GM12878 (cell line): ENCODE results near the gene CNTN4. TPM values are rescaled to one million over a fixed set of nuclear protein-coding genes. Genes with fewer than 3 reads are reported as not detected.

Experiments
- ATAC-seq: fragments of 200-7000 bp; cut with Tn5 transposase; 3 replicates; pipeline ENCODE4 v1.9.1; 2020; ENCODE audit warnings: mild to moderate bottlenecking, moderate library complexity
- BruUV-seq: library from RNA; stranded (reverse); fragments of 400-500 nt; replicated peaks from 2 replicates; lab custom pipeline; 2021; lab: Mats Ljungman, UMichigan
- CTCF ChIA-PET: fragments of 300-600 bp; sonication (Branson Sonifier 250); formaldehyde crosslinking; extraction: SDS; loops from one replicate; lab custom pipeline; 2021; ENCODE audit warnings: inconsistent platforms; lab: Yijun Ruan, JAX
- POLR2A ChIA-PET: fragments of 350-600 bp; formaldehyde crosslinking; extraction: SDS; loops from one replicate; lab custom pipeline; 2021; ENCODE audit warnings: inconsistent platforms; lab: Charles Lee
- RAD21 ChIA-PET: fragments of 300-600 bp; sonication (Branson Sonifier 250); formaldehyde crosslinking; loops from one replicate; lab custom pipeline; 2023; ENCODE audit warnings: antibody characterized with exemption; ENCODE audit not compliant: unreplicated experiment; lab: Charles Lee
- SMC1A ChIA-PET: fragments of 300-600 bp; sonication (Branson Sonifier 250); formaldehyde crosslinking; loops from one replicate; lab custom pipeline; 2023; ENCODE audit not compliant: unreplicated experiment, uncharacterized antibody; lab: Charles Lee
- DNase-seq: peaks from one replicate; pipeline ENCODE4 v3.0.0-alpha.2; 2011; ENCODE audit warnings: low read depth, low spot score
- FAIRE-seq: peaks from 3 replicates; lab custom pipeline; 2011; peaks lifted over from hg19 to GRCh38; lab: Jason Lieb, UNC
- H2AFZ ChIP-seq: 2 replicates; pipeline ENCODE4 v1.6.0; 2011; ENCODE audit warnings: low read depth, low read length, control low read depth; ENCODE audit not compliant: control insufficient read depth
- H3K27ac ChIP-seq: 2 replicates; pipeline ENCODE4 v1.5.1; 2011; ENCODE audit warnings: control low read depth; ENCODE audit not compliant: control insufficient read depth, insufficient read depth
- H3K27me3 ChIP-seq, 2 experiments: replicated peaks in 1 of 2; 2 replicates each; pipeline versions ENCODE4 v1.6.0 to v1.6.1; 2011; ENCODE audit warnings: low read length in 1 of 2; ENCODE audit not compliant: control insufficient read depth in 2 of 2, insufficient read depth in 2 of 2
- H3K36me3 ChIP-seq, 2 experiments: 2 replicates each; pipeline ENCODE4 v1.5.1; 2011; ENCODE audit warnings: low read length in 1 of 2; ENCODE audit not compliant: control insufficient read depth in 2 of 2, insufficient read depth in 2 of 2
- H3K4me1 ChIP-seq: 2 replicates; pipeline ENCODE4 v1.6.1; 2011; ENCODE audit warnings: mild to moderate bottlenecking, low read length, moderate library complexity, mixed read lengths; ENCODE audit not compliant: control insufficient read depth, insufficient read depth
- H3K4me2 ChIP-seq: 2 replicates; pipeline ENCODE4 v1.6.0; 2011; ENCODE audit warnings: control low read depth; ENCODE audit not compliant: control insufficient read depth, insufficient read depth
- H3K4me3 ChIP-seq: fragments of 200-600 bp; sonication (generic); 2 replicates; pipeline ENCODE4 v1.5.1; 2016
- H3K79me2 ChIP-seq: 2 replicates; pipeline ENCODE4 v1.6.0; 2011; ENCODE audit warnings: low read length; ENCODE audit not compliant: control insufficient read depth, insufficient read depth
- H3K9ac ChIP-seq: 2 replicates; pipeline ENCODE4 v1.8.0; 2011; ENCODE audit warnings: low read length, control low read depth, mixed read lengths; ENCODE audit not compliant: control insufficient read depth, insufficient read depth
- H3K9me3 ChIP-seq: replicated peaks from 3 replicates; pipeline ENCODE4 v1.5.1; 2011; ENCODE audit warnings: mild to moderate bottlenecking, low read length; ENCODE audit not compliant: control insufficient read depth, insufficient read depth
- H4K20me1 ChIP-seq: 2 replicates; pipeline ENCODE4 v1.6.0; 2011; ENCODE audit not compliant: control insufficient read depth, insufficient read depth
- EED ChIP-seq: sonication (generic); IDR thresholded peaks from 2 replicates; pipeline ENCODE4 v1.6.1; 2016; ENCODE audit warnings: antibody characterized with exemption, low read depth
- EP300 ChIP-seq, 2 experiments: fragments of 150-350 bp in 1 of 2; IDR thresholded peaks; 2 replicates each; pipeline ENCODE4 v1.6.1; 2011 to 2012; ENCODE audit warnings: low read depth in 2 of 2, low read length in 2 of 2, borderline replicate concordance in 1 of 2, improper control_type of control experiment in 1 of 2, inconsistent platforms in 1 of 2; ENCODE audit not compliant: control insufficient read depth in 1 of 2
- HDGF ChIP-seq: fragments of 450-650 bp; IDR thresholded peaks from 2 replicates; pipeline ENCODE4 v1.6.1; 2016; ENCODE audit warnings: antibody characterized with exemption
- IRF4 ChIP-seq: IDR thresholded peaks from 2 replicates; pipeline ENCODE4 v1.6.1; 2011; ENCODE audit warnings: low read depth, low read length
- KLF5 ChIP-seq: fragments of 450-650 bp; IDR thresholded peaks from 2 replicates; pipeline ENCODE4 v1.6.1; 2014; ENCODE audit warnings: mild to moderate bottlenecking; ENCODE audit not compliant: partially characterized antibody
- MTA2 ChIP-seq: fragments of 450-650 bp; IDR thresholded peaks from 2 replicates; pipeline ENCODE4 v1.6.1; 2016; ENCODE audit warnings: low read depth, mild to moderate bottlenecking, moderate library complexity
- MYB ChIP-seq: fragments of 150-350 bp; IDR thresholded peaks from 2 replicates; pipeline ENCODE4 v1.6.1; 2014; ENCODE audit warnings: mild to moderate bottlenecking, low read depth, low read length, borderline replicate concordance
- PML ChIP-seq: IDR thresholded peaks from 2 replicates; pipeline ENCODE4 v1.6.1; 2012; ENCODE audit warnings: low read length, inconsistent platforms
- RUNX3 ChIP-seq: IDR thresholded peaks from 2 replicates; pipeline ENCODE4 v1.6.1; 2012; ENCODE audit warnings: low read length, inconsistent platforms
- SMAD5 ChIP-seq: IDR thresholded peaks from 2 replicates; pipeline ENCODE4 v1.6.1; 2016; ENCODE audit warnings: antibody characterized with exemption, low read depth
- YBX1 ChIP-seq: fragments of 450-650 bp; IDR thresholded peaks from 2 replicates; pipeline ENCODE4 v1.6.1; 2016; ENCODE audit warnings: antibody characterized with exemption
- ZNF217 ChIP-seq: fragments of 450-650 bp; IDR thresholded peaks from 2 replicates; pipeline ENCODE4 v1.6.1; 2017; ENCODE audit warnings: antibody characterized with exemption, mild to moderate bottlenecking
- ZSCAN29 ChIP-seq: fragments of 450-650 bp; IDR thresholded peaks from 2 replicates; pipeline ENCODE4 v1.6.1; 2017; ENCODE audit warnings: mild to moderate bottlenecking, moderate library complexity
- WGBS: methylation state at CpG from one replicate; pipeline ENCODE4 v1.1.6; 2016; ENCODE audit warnings: low lambda C conversion rate; ENCODE audit not compliant: insufficient replicate concordance, insufficient coverage; ENCODE audit errors: missing lambda C conversion rate; 5-methylcytosine and 5-hydroxymethylcytosine counted together
- in situ Hi-C: fragments of 300-500 bp; cut with MboI; formaldehyde crosslinking; loops from 9 replicates; pipeline ENCODE4 v1.14.3; 2018; ENCODE audit warnings: mixed read lengths
- intact Hi-C: fragments of 100-400 bp; cut with micrococcal nuclease; formaldehyde crosslinking; loops from one replicate; pipeline ENCODE4 v1.14.2; 2022; ENCODE audit not compliant: unreplicated experiment
- polyA plus RNA-seq, 11 experiments: library from polyadenylated mRNA; depleted of rRNA in 4 of 11; unstranded in 6 of 11; stranded (reverse) in 5 of 11; fragments of >200 nt; fragmentation: Nextera tagmentation in 4 of 11; fragmentation: Illumina TruSeq in 1 of 11; extraction: Ambion mirVana in 4 of 11; extraction: Trizol in 1 of 11; gene quantifications; 1 replicate in 1 of 11; 2 replicates in 10 of 11; pipeline versions ENCODE4 v1.2.1 to v1.2.3, GENCODE V29; 2011 to 2016; ENCODE audit warnings: inconsistent platforms in 2 of 11, missing spikeins in 2 of 11, low read depth in 1 of 11
- total RNA-seq, 4 experiments: library from RNA; depleted of rRNA in 3 of 4; stranded (reverse); fragments of >200 nt in 3 of 4; fragmentation: Illumina TruSeq in 1 of 4; extraction: Trizol in 1 of 4; gene quantifications; 2 replicates each; pipeline versions ENCODE4 v1.2.1 to v1.2.3, GENCODE V29; 2013 to 2021
- TF ChIP-seq, protein P1 (sequence below): fragments of 450-650 bp; IDR thresholded peaks from 2 replicates; pipeline ENCODE4 v1.6.1; 2017; ENCODE audit warnings: antibody characterized with exemption, mild to moderate bottlenecking, moderate library complexity
- TF ChIP-seq, protein P2 (sequence below): IDR thresholded peaks from 2 replicates; pipeline ENCODE4 v1.6.1; 2012; ENCODE audit warnings: low read depth, low read length, improper control_type of control experiment
- TF ChIP-seq, protein P3 (sequence below): fragments of 450-650 bp; IDR thresholded peaks from 2 replicates; pipeline ENCODE4 v1.6.1; 2014; ENCODE audit warnings: mild to moderate bottlenecking
- TF ChIP-seq, protein P4 (sequence below): fragments of 450-650 bp; IDR thresholded peaks from 2 replicates; pipeline ENCODE4 v1.6.1; 2017; ENCODE audit warnings: mild to moderate bottlenecking

CNTN4 gene
- total and polyA plus RNA-seq, 10 of the 15 experiments (the other 5 are each of a cell fraction or from before 2014, with no cell fraction given): 0.05 to 0.43 (median 0.15) TPM; not detected in 1

DNA sequence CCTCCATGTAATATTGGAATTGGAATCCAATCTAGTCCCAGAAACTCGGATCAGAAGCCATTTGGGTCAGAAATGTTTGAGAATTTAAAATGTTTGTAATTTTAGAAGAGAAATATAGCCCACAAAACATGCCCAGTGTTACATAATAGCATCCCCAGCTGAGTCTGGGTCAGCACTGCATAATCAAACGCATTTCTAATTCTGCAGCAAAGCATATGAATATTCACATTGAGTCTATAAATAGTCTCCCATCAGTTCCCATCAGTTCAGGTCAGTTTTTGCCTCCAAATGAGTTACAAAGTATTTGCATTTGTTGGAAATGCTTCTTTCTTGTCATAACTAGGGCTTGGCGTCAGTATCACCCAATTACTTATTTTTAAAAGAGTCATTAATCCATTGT lies 628.4 kb downstream of the CNTN4 start (continued):
- TF ChIP-seq ZSCAN29: no peak
- no peak for TF ChIP-seq IRF4
- TF ChIP-seq EED: no peak
- TF ChIP-seq RUNX3: no peak
- TF ChIP-seq PML: no peak
- no peak for TF ChIP-seq MTA2
- TF ChIP-seq HDGF: no peak
- TF ChIP-seq SMAD5: no peak
- TF ChIP-seq KLF5: no peak
- no peak for TF ChIP-seq YBX1

DNA sequence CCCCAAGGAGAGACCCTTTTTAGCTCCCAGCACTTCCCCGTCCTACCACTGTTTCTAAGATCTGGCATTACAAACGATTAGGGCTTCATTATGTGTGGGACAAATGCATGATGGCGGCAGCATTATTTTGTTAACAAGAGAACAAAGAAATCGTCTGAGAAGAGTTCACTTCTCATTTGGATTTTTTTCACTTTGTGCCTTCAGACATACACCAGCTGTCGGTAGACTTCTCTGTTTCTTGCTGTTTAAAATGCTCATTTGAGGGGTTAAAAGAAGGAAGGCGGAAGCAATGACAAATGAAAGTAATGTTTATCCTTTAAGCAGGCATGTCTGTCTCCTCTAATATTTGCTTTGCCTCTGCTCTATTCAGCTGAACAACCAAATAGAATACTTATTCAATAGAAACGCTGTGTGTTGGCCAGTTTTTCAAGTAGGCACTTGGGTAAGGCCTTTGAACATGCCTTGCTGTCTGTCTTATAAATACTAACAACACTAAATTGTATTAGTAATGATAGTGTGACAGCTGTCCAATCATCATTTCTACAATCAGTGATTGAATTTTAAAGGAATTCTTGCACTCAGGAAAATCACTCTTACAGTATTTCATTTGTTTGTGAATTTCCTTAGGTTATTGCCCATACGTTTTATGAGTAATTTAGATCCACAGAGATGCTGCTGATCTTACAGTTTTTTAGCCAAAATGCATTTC lies 629.1 kb downstream of the CNTN4 start:
- no peaks in the 10 kb centered on the region; the same call in 2 of the 3 replicates for H3K9me3 ChIP-seq
- 39% methylated on average over 8 of the region's 8 CpGs for WGBS
- no peaks in the 10 kb centered on the region for H3K36me3 ChIP-seq
- H3K4me3 ChIP-seq: no peak overlapping the region
- CTCF ChIA-PET: no interaction called here
- in situ Hi-C loops: no loop called here
- ATAC-seq (no peak), FAIRE-seq (no peak), DNase-seq (no peak)
- RAD21 ChIA-PET: no interaction called here
- no peaks in the 10 kb centered on the region for H3K27me3 ChIP-seq
- peak overlapping the region; percentile 34; the same call in 1 of the 2 replicates for H2AFZ ChIP-seq
- H3K4me1 ChIP-seq: no peaks in the 10 kb centered on the region; the same call in 1 of the 2 replicates
- no peak overlapping the region for H3K27ac ChIP-seq
- no peaks in the 10 kb centered on the region for H4K20me1 ChIP-seq
- H3K9ac ChIP-seq: no peak overlapping the region
- SMC1A ChIA-PET: no interaction called here
- POLR2A ChIA-PET: no interaction called here
- intact Hi-C loops: no loop called here
- BruUV-seq: no TSS peak
- no peaks in the 10 kb centered on the region for H3K79me2 ChIP-seq
- TF ChIP-seq, protein P1, sequence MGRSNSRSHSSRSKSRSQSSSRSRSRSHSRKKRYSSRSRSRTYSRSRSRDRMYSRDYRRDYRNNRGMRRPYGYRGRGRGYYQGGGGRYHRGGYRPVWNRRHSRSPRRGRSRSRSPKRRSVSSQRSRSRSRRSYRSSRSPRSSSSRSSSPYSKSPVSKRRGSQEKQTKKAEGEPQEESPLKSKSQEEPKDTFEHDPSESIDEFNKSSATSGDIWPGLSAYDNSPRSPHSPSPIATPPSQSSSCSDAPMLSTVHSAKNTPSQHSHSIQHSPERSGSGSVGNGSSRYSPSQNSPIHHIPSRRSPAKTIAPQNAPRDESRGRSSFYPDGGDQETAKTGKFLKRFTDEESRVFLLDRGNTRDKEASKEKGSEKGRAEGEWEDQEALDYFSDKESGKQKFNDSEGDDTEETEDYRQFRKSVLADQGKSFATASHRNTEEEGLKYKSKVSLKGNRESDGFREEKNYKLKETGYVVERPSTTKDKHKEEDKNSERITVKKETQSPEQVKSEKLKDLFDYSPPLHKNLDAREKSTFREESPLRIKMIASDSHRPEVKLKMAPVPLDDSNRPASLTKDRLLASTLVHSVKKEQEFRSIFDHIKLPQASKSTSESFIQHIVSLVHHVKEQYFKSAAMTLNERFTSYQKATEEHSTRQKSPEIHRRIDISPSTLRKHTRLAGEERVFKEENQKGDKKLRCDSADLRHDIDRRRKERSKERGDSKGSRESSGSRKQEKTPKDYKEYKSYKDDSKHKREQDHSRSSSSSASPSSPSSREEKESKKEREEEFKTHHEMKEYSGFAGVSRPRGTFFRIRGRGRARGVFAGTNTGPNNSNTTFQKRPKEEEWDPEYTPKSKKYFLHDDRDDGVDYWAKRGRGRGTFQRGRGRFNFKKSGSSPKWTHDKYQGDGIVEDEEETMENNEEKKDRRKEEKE: no peak
- no peak for TF ChIP-seq ZNF217
- TF ChIP-seq, protein P2, sequence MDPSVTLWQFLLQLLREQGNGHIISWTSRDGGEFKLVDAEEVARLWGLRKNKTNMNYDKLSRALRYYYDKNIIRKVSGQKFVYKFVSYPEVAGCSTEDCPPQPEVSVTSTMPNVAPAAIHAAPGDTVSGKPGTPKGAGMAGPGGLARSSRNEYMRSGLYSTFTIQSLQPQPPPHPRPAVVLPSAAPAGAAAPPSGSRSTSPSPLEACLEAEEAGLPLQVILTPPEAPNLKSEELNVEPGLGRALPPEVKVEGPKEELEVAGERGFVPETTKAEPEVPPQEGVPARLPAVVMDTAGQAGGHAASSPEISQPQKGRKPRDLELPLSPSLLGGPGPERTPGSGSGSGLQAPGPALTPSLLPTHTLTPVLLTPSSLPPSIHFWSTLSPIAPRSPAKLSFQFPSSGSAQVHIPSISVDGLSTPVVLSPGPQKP: no peak
- TF ChIP-seq, protein P3, sequence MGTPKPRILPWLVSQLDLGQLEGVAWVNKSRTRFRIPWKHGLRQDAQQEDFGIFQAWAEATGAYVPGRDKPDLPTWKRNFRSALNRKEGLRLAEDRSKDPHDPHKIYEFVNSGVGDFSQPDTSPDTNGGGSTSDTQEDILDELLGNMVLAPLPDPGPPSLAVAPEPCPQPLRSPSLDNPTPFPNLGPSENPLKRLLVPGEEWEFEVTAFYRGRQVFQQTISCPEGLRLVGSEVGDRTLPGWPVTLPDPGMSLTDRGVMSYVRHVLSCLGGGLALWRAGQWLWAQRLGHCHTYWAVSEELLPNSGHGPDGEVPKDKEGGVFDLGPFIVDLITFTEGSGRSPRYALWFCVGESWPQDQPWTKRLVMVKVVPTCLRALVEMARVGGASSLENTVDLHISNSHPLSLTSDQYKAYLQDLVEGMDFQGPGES: no peak
- TF ChIP-seq EP300 (IDR thresholded peaks at IDR 0.05; ENCODE audit: borderline replicate concordance in 1 of 2, control insufficient read depth in 1 of 2, low read depth in 2 of 2, low read length in 2 of 2): no peak
- TF ChIP-seq, protein P4, sequence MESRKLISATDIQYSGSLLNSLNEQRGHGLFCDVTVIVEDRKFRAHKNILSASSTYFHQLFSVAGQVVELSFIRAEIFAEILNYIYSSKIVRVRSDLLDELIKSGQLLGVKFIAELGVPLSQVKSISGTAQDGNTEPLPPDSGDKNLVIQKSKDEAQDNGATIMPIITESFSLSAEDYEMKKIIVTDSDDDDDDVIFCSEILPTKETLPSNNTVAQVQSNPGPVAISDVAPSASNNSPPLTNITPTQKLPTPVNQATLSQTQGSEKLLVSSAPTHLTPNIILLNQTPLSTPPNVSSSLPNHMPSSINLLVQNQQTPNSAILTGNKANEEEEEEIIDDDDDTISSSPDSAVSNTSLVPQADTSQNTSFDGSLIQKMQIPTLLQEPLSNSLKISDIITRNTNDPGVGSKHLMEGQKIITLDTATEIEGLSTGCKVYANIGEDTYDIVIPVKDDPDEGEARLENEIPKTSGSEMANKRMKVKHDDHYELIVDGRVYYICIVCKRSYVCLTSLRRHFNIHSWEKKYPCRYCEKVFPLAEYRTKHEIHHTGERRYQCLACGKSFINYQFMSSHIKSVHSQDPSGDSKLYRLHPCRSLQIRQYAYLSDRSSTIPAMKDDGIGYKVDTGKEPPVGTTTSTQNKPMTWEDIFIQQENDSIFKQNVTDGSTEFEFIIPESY: no peak
- TF ChIP-seq MYB: no peak
- no peak overlapping the region for H3K4me2 ChIP-seq
